ENCODE measurements around the gene TSPAN16. TPM values are rescaled to one million over a fixed set of nuclear protein-coding genes. Genes with fewer than 3 reads are reported as not detected.

TSPAN16 gene
- total RNA-seq, 1 experiment from 2014 or later = not detected

DNA sequence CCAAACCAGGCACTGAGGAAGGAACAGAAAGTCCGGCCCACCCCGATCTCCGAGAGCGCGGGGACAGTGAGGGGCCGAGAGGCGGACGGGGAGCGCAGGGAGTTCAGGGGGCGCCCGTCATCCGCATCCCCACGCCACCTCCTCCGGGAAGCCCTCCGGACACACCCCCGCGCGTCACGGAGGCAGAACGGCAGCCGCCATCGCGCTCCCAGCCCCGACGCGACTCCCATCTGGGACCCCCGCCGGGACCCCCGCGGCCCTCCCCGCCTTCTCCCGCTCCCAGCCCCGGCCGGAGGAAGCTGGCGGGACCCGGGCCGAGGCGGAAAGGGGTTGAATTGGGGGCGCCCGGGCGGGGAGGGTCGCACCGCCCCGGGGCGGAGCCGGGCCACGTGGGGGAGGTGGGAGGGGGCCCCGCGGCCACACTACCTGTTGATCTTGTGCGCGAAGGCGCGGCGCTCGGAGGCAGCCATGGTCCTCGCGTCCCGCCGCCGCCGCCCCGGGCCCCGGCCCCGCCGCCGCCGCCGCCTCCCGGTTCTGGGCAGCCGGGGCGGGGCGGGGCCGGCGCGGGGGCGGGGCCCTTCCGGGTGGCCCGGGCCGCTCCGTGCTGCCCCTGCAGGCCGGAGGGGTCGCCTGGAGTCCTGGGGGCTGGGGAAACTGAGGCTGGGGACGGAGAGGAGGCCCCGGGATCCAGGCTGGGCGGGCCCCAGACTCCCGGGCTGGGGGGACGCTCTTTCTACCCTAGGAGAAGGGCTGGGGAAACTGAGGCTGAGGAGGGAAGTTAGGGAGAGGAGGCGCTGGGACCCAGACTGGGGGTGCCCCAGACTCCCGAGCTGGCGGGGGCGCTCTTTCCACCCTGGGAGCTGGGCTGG lies 33.8 kb upstream of the TSPAN16 start, which contains the start of gene DOCK6:
Gene DOCK6 (minus strand): TSS at position 554 of the 869 bp plus-strand sequence. CDS start 84 bp downstream, at position 470.
- Histone ChIP-seq H3K79me2 (ENCODE audit: insufficient read depth, low read length) (peaks cover 2% of the 10 kb centered on the region; the same call in 1 of the 2 replicates), H3K9me3 (ENCODE audit: control insufficient read depth, low read depth, low read length) (no peaks in the 10 kb centered on the region), H2AK5ac (ENCODE audit: insufficient read length, low read length) (no peak within 1 kb of the TSS), H4K5ac (ENCODE audit: insufficient read length, low read depth, low read length) (no peak within 1 kb of the TSS), H3K18ac (ENCODE audit: insufficient read length, low read depth, low read length) (peak within 1 kb of the TSS; percentile 81), H4K91ac (ENCODE audit: insufficient read length, low read depth, low read length) (no peak within 1 kb of the TSS), H3K14ac (ENCODE audit: insufficient read depth, low read length) (peak within 1 kb of the TSS; percentile 85), H3K9ac (ENCODE audit: extremely low read depth, insufficient read length, low read length) (peak within 1 kb of the TSS; percentile 67), H3K4me1 (ENCODE audit: insufficient read depth, low read length) (no peaks in the 10 kb centered on the region), H3K4ac (ENCODE audit: low read depth, low read length) (no peak within 1 kb of the TSS), H3K23me2 (ENCODE audit: insufficient read length, low read depth, low read length, poor library complexity, severe bottlenecking) (peaks cover 9% of the 10 kb centered on the region), H3K4me2 (ENCODE audit: insufficient read depth, insufficient read length, low read length) (peak within 1 kb of the TSS; percentile 52), H2AFZ (ENCODE audit: low read length) (no peak within 1 kb of the TSS), H3K27me3 (ENCODE audit: insufficient read depth, low read length) (no peaks in the 10 kb centered on the region), H2BK15ac (ENCODE audit: low read depth, low read length) (no peak within 1 kb of the TSS; the same call in 1 of the 2 replicates), H2BK5ac (ENCODE audit: insufficient read length, low read length) (no peak within 1 kb of the TSS), H3K79me1 (ENCODE audit: insufficient read depth, low read depth, low read length, poor library complexity, severe bottlenecking) (no peaks in the 10 kb centered on the region), H2BK20ac (ENCODE audit: low read depth, low read length, poor library complexity, severe bottlenecking) (no peak within 1 kb of the TSS), H3K27ac (ENCODE audit: insufficient read length, low read depth, low read length) (no peak within 1 kb of the TSS), H3K23ac (ENCODE audit: insufficient read length, low read depth, low read length) (no peak within 1 kb of the TSS), H3K56ac (ENCODE audit: insufficient read length, low read depth, low read length) (no peak within 1 kb of the TSS), H4K8ac (replicated peaks; ENCODE audit: insufficient read length, low read depth, low read length) (no peak within 1 kb of the TSS), H3T11ph (ENCODE audit: low read length) (no peak within 1 kb of the TSS), H2BK12ac (ENCODE audit: insufficient read length, low read depth, low read length) (no peak within 1 kb of the TSS), H2BK120ac (ENCODE audit: low read depth, low read length, poor library complexity, severe bottlenecking) (no peak within 1 kb of the TSS), H4K20me1 (ENCODE audit: control insufficient read depth, insufficient read depth, insufficient read length) (no peaks in the 10 kb centered on the region)
- Mint-ChIP-seq H3K9me3 (no peaks in the 10 kb centered on the region), H3K4me1 (peaks cover 12 to 26% of the 10 kb centered on the region in 2 experiments), H3K27ac (peak within 1 kb of the TSS in 1 of 3 experiments; percentile 79; a peak in 1 of 7 replicates), H3K4me3 (peak within 1 kb of the TSS; percentile 76 to 85), H3K36me3 (ENCODE audit: insufficient read depth in 1 of 3, low read depth in 3 of 3) (no peaks in the 10 kb centered on the region; a peak in 1 of 7 replicates), H3K27me3 (ENCODE audit: low read depth) (no peaks in the 10 kb centered on the region)
- DNase-seq = peak; percentile 45
- TF ChIP-seq, protein P1, sequence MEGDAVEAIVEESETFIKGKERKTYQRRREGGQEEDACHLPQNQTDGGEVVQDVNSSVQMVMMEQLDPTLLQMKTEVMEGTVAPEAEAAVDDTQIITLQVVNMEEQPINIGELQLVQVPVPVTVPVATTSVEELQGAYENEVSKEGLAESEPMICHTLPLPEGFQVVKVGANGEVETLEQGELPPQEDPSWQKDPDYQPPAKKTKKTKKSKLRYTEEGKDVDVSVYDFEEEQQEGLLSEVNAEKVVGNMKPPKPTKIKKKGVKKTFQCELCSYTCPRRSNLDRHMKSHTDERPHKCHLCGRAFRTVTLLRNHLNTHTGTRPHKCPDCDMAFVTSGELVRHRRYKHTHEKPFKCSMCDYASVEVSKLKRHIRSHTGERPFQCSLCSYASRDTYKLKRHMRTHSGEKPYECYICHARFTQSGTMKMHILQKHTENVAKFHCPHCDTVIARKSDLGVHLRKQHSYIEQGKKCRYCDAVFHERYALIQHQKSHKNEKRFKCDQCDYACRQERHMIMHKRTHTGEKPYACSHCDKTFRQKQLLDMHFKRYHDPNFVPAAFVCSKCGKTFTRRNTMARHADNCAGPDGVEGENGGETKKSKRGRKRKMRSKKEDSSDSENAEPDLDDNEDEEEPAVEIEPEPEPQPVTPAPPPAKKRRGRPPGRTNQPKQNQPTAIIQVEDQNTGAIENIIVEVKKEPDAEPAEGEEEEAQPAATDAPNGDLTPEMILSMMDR (conservative IDR thresholded peaks at IDR 0.05) = peak; percentile 58; the same call in 2 of the 3 replicates
- no CpG with 5 or more reads among the region's 91 CpGs for WGBS (ENCODE audit: extremely low coverage, insufficient read length, low lambda C conversion rate)

Measured in H9 (cell line).